ENCODE measurements around the gene LBHD2. TPM values are rescaled to one million over a fixed set of nuclear protein-coding genes. Genes with fewer than 3 reads are reported as not detected.

Gene LBHD2
- total RNA-seq, 2 donors from 2014 or later: not detected

DNA sequence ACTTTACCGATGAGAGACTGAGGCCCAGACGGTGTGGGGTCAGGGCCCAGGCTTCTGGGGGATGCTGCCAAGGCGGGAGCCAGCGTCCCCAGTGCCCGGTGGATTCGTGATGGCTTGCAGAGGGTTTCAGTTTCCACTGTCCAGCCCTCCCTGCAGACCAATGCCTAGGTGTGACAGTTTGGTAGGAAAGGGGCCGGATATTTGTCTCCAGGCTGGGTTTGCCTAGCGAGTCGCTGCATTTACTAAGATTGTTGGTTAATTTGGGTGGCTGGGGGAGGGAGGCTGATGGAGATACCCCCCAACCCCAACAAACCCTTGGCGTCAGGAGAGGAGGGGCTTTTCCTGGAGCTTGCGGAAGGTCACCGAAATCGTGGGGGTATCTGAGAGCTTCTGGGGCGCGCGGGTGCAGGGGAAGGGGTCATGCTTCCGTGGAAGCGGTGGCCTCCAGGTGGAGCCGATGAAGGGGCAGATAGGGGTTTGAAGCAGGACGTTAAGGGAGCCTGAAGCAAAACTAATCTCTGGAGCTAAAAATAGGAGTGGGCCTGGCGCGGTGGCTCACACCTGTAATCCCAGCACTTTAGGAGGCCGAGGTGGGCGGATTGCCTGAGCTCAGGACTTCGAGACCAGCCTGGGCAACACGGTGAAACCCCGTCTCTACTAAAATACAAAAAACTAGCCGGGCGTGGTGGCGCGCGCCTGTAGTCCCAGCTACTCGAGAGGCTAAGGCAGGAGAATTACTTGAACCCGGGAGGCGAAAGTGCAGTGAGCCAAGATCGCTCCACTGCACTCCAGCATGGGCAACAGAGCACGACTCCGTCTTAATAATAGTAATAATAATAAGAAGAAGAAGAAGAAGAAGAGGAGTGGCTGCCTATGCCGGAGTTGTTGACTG lies 25.6 kb upstream of the LBHD2 start:
- peak overlapping the region; percentile 43 for H3K27ac Mint-ChIP-seq
- H3K9me3 ChIP-seq (ENCODE audit: control insufficient read depth, low read length, poor library complexity, severe bottlenecking): no peaks in the 10 kb centered on the region
- no peak for ATAC-seq
- peaks cover 17% of the 10 kb centered on the region for H3K4me1 Mint-ChIP-seq
- DNase-seq: no peak
- no peaks in the 10 kb centered on the region for H3K36me3 Mint-ChIP-seq (ENCODE audit: low read depth)
- peak overlapping the region; percentile 59 for H3K4me3 Mint-ChIP-seq
- no peaks in the 10 kb centered on the region for H3K27me3 Mint-ChIP-seq

DNA sequence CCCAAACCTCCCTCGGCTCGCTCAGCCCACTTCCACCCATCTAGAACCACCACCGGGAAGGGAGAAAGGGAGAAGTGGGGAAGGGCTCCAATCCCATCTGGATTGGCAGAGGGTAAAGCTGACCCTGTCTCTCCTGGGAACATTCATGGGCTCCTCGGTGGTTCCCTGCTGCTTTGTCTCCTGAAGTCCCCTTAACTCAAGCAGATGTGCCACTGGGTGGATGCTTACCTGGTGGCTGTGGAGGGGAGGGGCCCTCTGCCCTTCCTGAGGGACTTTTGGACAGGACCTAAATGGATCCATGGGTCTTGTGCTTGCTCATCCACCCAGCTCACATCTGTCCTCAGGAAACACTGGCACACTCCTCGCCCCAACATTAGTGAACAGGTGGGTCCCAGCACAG lies 24.5 kb upstream of the LBHD2 start:
- no peak for DNase-seq
- ATAC-seq: no peak
- Mint-ChIP-seq H3K27ac (no peak overlapping the region), H3K4me3 (no peak overlapping the region), H3K4me1 (peaks cover 17% of the 10 kb centered on the region), H3K36me3 (ENCODE audit: low read depth) (no peaks in the 10 kb centered on the region), H3K27me3 (no peaks in the 10 kb centered on the region)
- no peaks in the 10 kb centered on the region for H3K9me3 ChIP-seq (ENCODE audit: control insufficient read depth, low read length, poor library complexity, severe bottlenecking)

DNA sequence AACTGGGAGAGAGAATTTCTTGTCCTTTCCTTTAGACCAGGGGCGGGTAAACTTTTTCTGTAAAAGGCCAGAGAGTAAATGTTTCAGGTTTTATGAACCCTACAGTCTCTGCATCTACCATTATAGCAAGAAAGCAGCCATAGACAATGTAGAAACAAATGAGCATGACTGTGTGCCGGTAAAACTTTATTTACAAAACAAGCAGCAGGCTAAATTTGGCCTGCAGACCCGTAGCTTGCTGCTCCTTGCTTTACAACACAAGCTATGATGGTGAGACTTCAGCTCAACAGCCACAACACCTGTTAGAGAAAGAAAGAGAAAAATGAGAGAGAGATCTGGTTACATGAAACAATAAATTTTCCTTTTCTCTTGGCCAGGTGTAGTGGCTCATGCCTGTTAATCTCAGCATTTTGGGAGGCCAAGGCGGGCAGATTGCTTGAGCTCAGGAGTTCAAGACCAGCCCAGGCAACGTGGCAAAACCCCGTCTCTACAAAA lies 22.5 kb upstream of the LBHD2 start:
- ATAC-seq (no peak), DNase-seq (no peak)
- peaks cover 2% of the 10 kb centered on the region for H3K4me1 Mint-ChIP-seq
- no peaks in the 10 kb centered on the region for H3K27me3 Mint-ChIP-seq
- H3K36me3 Mint-ChIP-seq (ENCODE audit: low read depth): no peaks in the 10 kb centered on the region
- no peaks in the 10 kb centered on the region for H3K9me3 ChIP-seq (ENCODE audit: control insufficient read depth, low read length, poor library complexity, severe bottlenecking)
- H3K4me3 Mint-ChIP-seq: no peak overlapping the region
- H3K27ac Mint-ChIP-seq: no peak overlapping the region

DNA sequence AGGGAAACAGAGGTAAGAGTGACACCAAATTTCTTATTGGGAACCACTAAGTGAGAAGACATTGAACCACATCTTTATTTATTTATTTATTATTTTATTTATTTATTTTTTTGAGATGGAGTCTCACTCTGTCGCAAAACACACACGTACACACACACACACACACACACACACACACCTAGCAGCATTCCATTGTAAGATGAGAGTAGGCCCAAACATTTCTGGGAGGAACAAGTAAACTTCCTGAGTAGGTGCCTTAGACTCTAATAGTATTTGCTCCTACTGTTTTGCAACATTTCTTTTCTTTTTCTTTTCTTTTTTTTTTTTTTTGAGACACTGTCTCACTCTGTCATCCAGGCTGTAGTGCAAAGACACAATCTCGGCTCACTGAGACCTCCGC lies 19.6 kb upstream of the LBHD2 start:
- no peak for ATAC-seq

DNA sequence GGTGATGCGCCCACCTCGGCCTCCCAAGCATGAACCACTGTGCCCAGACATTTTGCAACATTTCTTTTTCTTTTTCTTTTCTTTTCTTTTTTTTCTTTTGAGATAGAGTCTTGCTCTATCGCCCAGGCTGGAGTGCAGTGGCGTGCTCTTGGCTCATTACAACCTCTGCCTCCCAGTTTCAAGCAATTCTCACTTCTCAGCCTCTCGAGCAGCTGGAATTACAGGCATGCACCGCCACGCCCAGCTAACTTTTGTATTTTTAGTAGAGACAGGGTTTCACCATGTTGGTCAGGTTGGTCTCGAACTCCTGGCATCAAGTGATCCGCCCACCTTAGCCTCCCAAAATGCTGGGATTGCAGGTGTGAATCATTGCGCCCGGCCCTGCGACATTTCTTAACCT lies 19.0 kb upstream of the LBHD2 start:
- no peaks in the 10 kb centered on the region for H3K36me3 Mint-ChIP-seq (ENCODE audit: low read depth)
- no peak overlapping the region for H3K27ac Mint-ChIP-seq
- no peak overlapping the region for H3K4me3 Mint-ChIP-seq

More for the DNA sequence above, 19.6 kb upstream of the LBHD2 start:
- H3K27me3 Mint-ChIP-seq: no peaks in the 10 kb centered on the region
- no peaks in the 10 kb centered on the region for H3K4me1 Mint-ChIP-seq
- H3K27ac Mint-ChIP-seq: no peak overlapping the region
- H3K9me3 ChIP-seq (ENCODE audit: control insufficient read depth, low read length, poor library complexity, severe bottlenecking): no peaks in the 10 kb centered on the region
- no peak for DNase-seq
- no peak overlapping the region for H3K4me3 Mint-ChIP-seq
- H3K36me3 Mint-ChIP-seq (ENCODE audit: low read depth): no peaks in the 10 kb centered on the region

DNA sequence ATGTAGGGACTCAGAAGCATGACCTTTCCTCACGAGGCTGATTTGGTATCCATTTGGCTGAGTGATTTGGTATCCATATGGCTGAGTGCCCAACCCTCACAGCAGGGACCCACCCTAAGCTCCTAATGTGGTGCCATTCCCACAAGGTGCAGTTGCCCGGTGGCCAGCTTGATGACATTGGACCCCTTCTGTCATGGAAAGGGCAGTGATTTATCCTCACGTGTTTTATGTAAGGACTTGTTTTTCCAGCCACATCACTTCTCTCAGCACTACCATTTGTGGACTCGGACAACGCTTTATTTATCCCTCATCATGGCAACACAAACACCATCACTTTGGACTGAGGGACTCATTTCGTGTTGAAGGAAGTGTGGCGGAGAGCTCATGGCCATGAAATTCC lies 18.1 kb upstream of the LBHD2 start:
- no peak overlapping the region for H3K27ac Mint-ChIP-seq
- H3K4me3 Mint-ChIP-seq: no peak overlapping the region
- H3K36me3 Mint-ChIP-seq (ENCODE audit: low read depth): no peaks in the 10 kb centered on the region
- ATAC-seq (no peak), DNase-seq (no peak)
- peaks cover 5% of the 10 kb centered on the region for H3K27me3 Mint-ChIP-seq
- no peaks in the 10 kb centered on the region for H3K4me1 Mint-ChIP-seq
- no peaks in the 10 kb centered on the region for H3K9me3 ChIP-seq (ENCODE audit: control insufficient read depth, low read length, poor library complexity, severe bottlenecking)

More for the DNA sequence above, 19.0 kb upstream of the LBHD2 start:
- H3K9me3 ChIP-seq (ENCODE audit: control insufficient read depth, low read length, poor library complexity, severe bottlenecking): no peaks in the 10 kb centered on the region
- no peak for DNase-seq
- H3K4me1 Mint-ChIP-seq: no peaks in the 10 kb centered on the region
- no peak for ATAC-seq
- H3K27me3 Mint-ChIP-seq: peaks cover 4% of the 10 kb centered on the region

DNA sequence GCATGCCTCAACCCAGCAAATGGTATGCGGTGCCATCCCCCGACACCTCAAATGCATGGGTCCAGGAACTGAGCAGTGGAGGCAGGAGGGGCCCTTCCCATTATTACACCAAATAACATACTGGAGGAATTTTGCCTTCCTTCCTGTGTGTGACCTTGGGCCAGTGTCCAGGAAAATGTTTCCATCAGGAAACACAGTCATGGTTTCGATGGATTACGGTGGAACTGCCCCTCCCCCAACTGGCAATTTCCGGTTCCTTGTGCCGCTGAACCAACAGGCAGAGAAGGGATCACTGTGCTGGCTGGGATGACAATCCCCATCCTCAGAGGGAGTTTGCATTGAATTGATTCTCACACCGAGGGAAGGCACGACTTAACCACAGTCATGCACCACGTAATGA lies 17.6 kb upstream of the LBHD2 start:
- H3K9me3 ChIP-seq (ENCODE audit: control insufficient read depth, low read length, poor library complexity, severe bottlenecking): no peaks in the 10 kb centered on the region
- no peak overlapping the region for H3K27ac Mint-ChIP-seq
- no peak for DNase-seq
- ATAC-seq: no peak
- no peaks in the 10 kb centered on the region for H3K4me1 Mint-ChIP-seq
- no peaks in the 10 kb centered on the region for H3K36me3 Mint-ChIP-seq (ENCODE audit: low read depth)
- H3K27me3 Mint-ChIP-seq: peaks cover 5% of the 10 kb centered on the region
- H3K4me3 Mint-ChIP-seq: no peak overlapping the region

DNA sequence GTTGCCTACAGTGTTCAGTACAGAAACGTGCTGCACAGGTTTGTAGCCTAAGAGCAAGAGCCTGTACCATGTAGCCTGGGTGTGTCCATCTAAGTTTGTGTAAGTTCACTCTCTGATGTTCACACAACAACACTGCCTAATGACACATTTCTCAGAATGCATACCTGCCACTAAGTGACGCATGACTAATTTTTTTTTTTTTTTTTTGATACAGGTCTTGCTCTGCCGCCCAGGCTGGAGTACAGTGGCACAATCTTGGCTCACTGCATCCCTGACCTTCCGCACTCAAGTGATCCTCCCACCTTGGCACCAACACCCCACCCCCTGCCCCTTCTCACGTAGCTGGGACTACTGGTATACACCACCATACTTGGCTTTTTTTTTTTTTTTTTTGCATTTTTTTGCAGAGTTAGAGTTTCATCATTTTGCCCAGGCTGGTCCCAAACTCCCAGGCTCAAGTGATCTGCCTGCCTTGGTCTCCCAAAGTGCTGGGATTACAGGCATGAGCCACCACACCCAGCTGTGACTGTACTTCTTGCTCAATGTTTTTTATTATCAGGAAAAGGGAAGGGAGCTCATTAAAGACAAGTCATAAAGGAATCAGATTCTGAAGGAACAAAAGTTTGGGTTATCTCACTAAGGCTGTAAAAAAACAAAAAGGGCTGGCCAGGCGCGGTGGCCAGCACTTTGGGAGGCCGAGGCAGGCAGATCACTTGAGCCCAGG lies 16.6 kb upstream of the LBHD2 start:
- H3K27ac Mint-ChIP-seq: peak overlapping the region; percentile 6
- peaks cover 5% of the 10 kb centered on the region for H3K27me3 Mint-ChIP-seq
- no peak for ATAC-seq
- no peaks in the 10 kb centered on the region for H3K4me1 Mint-ChIP-seq
- no peak overlapping the region for H3K4me3 Mint-ChIP-seq
- no peaks in the 10 kb centered on the region for H3K36me3 Mint-ChIP-seq (ENCODE audit: low read depth)
- no peak for DNase-seq
- H3K9me3 ChIP-seq (ENCODE audit: control insufficient read depth, low read length, poor library complexity, severe bottlenecking): no peaks in the 10 kb centered on the region

DNA sequence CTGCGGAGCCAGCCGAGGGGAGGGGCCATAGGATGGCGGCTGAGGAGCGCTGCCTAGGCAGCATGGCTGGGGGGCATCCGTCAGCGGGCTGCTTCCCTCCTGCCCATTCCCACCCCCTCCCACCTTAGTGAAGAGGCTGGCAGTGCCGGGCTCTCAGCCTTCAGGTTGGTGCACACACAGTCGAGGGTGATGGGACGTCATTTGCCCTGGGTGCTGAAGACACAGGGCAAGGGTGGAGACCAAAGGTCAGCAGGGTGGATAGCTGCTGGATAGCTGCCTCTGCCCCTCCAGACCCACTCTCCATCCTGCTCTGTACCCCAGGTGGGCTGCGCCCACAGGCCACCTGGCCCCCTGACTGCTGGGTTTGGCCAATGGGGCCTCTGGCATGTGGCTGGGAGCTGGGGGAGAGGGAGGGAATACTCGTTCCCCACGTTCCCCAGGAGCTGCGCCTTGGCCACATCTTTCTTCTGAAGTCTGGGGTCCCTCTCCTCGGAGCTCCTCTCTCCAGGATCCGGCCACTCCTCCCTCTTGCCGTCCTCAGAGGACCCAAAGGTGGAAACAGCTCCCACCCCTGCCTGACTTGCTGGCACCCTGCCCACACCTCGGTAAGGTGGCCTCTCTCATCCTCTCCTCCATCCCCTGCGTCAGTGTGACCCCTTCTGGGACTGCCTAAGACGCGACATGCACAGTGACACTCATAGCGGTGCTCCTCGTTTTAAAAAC lies 15.5 kb upstream of the LBHD2 start:
- H3K27me3 Mint-ChIP-seq: peaks cover 5% of the 10 kb centered on the region
- H3K27ac Mint-ChIP-seq: no peak overlapping the region
- ATAC-seq (no peak), DNase-seq (no peak)
- no peaks in the 10 kb centered on the region for H3K36me3 Mint-ChIP-seq (ENCODE audit: low read depth)
- H3K4me1 Mint-ChIP-seq: no peaks in the 10 kb centered on the region
- H3K9me3 ChIP-seq (ENCODE audit: control insufficient read depth, low read length, poor library complexity, severe bottlenecking): no peaks in the 10 kb centered on the region
- no peak overlapping the region for H3K4me3 Mint-ChIP-seq

DNA sequence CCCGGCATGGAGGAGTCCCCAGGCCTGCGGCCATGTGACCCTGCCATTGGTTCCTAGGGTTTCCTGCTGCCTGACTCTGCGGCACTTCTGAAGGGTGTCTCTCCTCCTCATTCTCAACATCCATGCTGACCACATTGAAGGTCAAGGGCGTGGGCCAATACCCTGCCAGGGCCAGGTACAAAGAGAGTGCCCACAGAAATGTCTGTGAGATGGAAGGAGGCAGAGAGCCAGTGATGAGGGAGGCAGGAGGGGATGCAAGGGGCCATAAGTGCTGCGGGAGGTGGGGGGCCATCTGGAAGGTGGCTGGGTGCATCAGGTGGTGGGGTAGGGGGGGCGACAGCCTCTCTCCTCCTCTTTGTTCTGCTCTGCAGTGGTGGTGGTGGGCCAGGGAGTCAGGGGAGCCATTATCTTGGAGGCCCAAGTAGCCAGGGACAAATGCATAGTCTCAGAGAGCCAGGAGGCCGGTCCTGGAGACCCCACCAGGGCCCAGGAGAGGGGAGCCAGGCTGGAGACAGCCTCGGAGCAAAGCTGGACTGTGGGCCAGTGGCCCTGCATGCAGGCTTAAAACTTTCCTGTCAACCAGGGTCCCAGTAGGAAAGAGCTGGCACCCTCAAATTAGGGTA lies 13.6 kb upstream of the LBHD2 start:
- Mint-ChIP-seq H3K27me3 (peaks cover 5% of the 10 kb centered on the region), H3K4me1 (no peaks in the 10 kb centered on the region), H3K27ac (no peak overlapping the region), H3K4me3 (no peak overlapping the region), H3K36me3 (ENCODE audit: low read depth) (no peaks in the 10 kb centered on the region)
- H3K9me3 ChIP-seq (ENCODE audit: control insufficient read depth, low read length, poor library complexity, severe bottlenecking): no peaks in the 10 kb centered on the region
- no peak for DNase-seq
- ATAC-seq: no peak

DNA sequence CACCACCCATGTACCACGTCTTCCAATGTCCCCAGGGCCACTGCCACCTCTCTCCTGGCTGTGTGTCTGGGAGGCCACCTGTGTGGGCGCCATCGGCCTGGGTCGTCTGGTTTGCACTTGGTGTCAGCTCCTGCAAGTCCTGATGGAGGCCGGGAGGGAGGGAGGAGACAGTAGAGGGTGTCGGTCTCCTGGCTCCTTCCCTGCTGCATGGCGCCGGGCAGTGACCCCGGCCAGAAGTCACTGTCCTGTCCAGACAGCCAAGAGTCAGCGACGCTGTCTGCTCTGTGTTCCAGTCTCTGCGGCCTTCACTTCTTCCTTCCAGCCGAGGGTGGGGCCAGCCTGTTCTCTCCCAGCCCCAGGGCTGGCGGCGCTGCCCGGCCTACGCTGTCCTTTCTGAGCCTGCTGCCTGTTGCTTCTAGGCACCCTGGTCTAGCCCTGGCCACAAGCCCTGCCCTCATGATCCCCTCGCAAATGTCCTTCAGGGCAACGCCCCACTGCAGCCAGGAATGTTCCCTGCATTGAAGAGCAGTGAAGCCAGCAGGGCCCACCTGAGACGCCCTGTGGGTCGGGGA lies 13.0 kb upstream of the LBHD2 start:
- H3K36me3 Mint-ChIP-seq (ENCODE audit: low read depth): no peaks in the 10 kb centered on the region
- H3K4me1 Mint-ChIP-seq: no peaks in the 10 kb centered on the region
- H3K9me3 ChIP-seq (ENCODE audit: control insufficient read depth, low read length, poor library complexity, severe bottlenecking): no peaks in the 10 kb centered on the region
- no peak overlapping the region for H3K4me3 Mint-ChIP-seq
- peaks cover 5% of the 10 kb centered on the region for H3K27me3 Mint-ChIP-seq
- DNase-seq (no peak), ATAC-seq (no peak)
- H3K27ac Mint-ChIP-seq: no peak overlapping the region

DNA sequence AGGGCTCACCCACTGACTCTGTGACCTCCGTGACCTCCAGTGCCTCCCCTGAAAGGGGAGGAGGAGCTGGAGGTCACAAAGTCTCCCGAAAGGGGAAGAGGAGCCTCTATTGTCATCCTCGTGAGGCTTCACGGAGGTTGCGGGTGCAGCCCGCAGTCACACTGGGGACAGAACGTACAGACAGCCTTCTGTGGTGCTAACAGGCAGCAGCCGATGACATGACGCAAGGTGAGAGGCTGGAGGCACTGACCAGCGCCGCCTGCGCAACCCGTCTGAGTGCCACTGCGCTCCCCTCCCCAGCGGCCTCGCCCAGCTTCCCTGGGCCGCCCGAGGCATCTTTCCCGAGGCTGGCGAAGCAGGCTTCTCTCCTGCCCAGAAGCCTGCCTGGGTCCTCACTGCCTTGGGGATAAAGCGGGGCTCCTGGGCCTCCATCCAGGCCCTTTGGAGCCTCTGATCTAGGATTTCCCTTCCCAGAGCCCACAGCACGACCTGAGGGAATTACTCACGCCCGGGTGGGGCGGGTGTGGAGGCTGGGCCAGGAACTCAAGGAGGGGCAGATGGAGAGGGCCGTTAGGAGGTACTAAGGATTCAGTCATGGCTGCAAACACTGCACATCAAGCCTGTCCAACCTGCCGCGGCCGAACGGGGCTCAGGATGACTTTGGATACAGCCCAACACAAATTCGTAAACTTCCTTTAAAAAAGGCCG lies 12.3 kb upstream of the LBHD2 start:
- DNase-seq (no peak), ATAC-seq (no peak)
- H3K9me3 ChIP-seq (ENCODE audit: control insufficient read depth, low read length, poor library complexity, severe bottlenecking): no peaks in the 10 kb centered on the region
- Mint-ChIP-seq H3K27ac (no peak overlapping the region), H3K4me3 (no peak overlapping the region), H3K36me3 (ENCODE audit: low read depth) (no peaks in the 10 kb centered on the region), H3K4me1 (no peaks in the 10 kb centered on the region), H3K27me3 (peaks cover 5% of the 10 kb centered on the region)

Data from T-helper 17 cell (primary cell).